A549 (cell line): ENCODE measurements around the gene NEK4. TPM values are rescaled to one million over a fixed set of nuclear protein-coding genes. Genes with fewer than 3 reads are reported as not detected.

ENCODE experiments used
- ATAC-seq, 2 experiments: fragments of 200-7000 bp in 1 of 2; fragments of >200 bp in 1 of 2; cut with Nextera tagmentation in 1 of 2; cut with Tn5 transposase in 1 of 2; 3 replicates each; pipeline versions ENCODE4 v1.8.0 to v1.9.1; 2018 to 2020; ENCODE audit warnings: mild to moderate bottlenecking in 1 of 2, moderate library complexity in 1 of 2
- CTCF ChIA-PET: fragments of 300-600 bp; sonication (Branson Sonifier 250); formaldehyde crosslinking; extraction: SDS; loops from one replicate; lab custom pipeline; 2021; ENCODE audit warnings: antibody characterized with exemption, inconsistent platforms; lab: Yijun Ruan, JAX
- POLR2A ChIA-PET: fragments of 350-600 bp; formaldehyde crosslinking; extraction: SDS; loops from one replicate; lab custom pipeline; 2021; ENCODE audit warnings: antibody characterized with exemption, inconsistent platforms; lab: Yijun Ruan, JAX
- DNase-seq, 2 experiments: peaks; one replicate each; pipeline versions ENCODE4 v3.0.0 to v3.0.0-alpha.2; 2011 to 2016; ENCODE audit warnings: low read depth in 1 of 2, low spot score in 1 of 2
- FAIRE-seq: peaks from 2 replicates; lab custom pipeline; 2011; peaks lifted over from hg19 to GRCh38; lab: Jason Lieb, UNC
- H3K27ac ChIP-seq, 2 experiments: fragments of >200 bp; sonication (Bioruptor Twin); formaldehyde crosslinking; 3 replicates each; pipeline ENCODE4 v1.5.1; 2016 to 2017
- H3K4me1 ChIP-seq: fragments of >200 bp; sonication (Bioruptor Twin); formaldehyde crosslinking; 3 replicates; pipeline ENCODE4 v1.6.1; 2016
- H3K4me2 ChIP-seq: fragments of >200 bp; sonication (Bioruptor Twin); formaldehyde crosslinking; 3 replicates; pipeline ENCODE4 v1.6.1; 2016
- H3K4me3 ChIP-seq: fragments of >200 bp; sonication (Bioruptor Twin); formaldehyde crosslinking; 3 replicates; pipeline ENCODE4 v1.5.1; 2016
- H3K9me3 ChIP-seq: fragments of >200 bp; sonication (Bioruptor Twin); formaldehyde crosslinking; 3 replicates; pipeline ENCODE4 v1.6.1; 2016
- CHD2 ChIP-seq: fragments of 150-350 bp; IDR thresholded peaks from 2 replicates; pipeline ENCODE4 v1.6.1; 2014; ENCODE audit warnings: low read length; ENCODE audit not compliant: partially characterized antibody
- CHD4 ChIP-seq: fragments of 200-600 bp; sonication (generic); IDR thresholded peaks from 2 replicates; pipeline ENCODE4 v1.6.1; 2016; ENCODE audit warnings: antibody characterized with exemption, mild to moderate bottlenecking, borderline replicate concordance
- FOSL2 ChIP-seq, 2 experiments: fragments of 450-650 bp in 1 of 2; fragments of >200 bp in 1 of 2; sonication (Bioruptor Twin) in 1 of 2; formaldehyde crosslinking; IDR thresholded peaks; 2 replicates each; pipeline versions ENCODE4 v1.5.0 to v1.6.1; 2016 to 2020; ENCODE audit warnings: mild to moderate bottlenecking in 1 of 2, moderate library complexity in 1 of 2
- FOXS1 ChIP-seq: fragments of 250-450 bp; sonication (Bioruptor Pico); IDR thresholded peaks from 2 replicates; pipeline ENCODE4 v1.5.0; 2020; ENCODE audit warnings: mild to moderate bottlenecking, moderate library complexity
- HOXA7 ChIP-seq: fragments of 250-450 bp; sonication (Bioruptor Pico); IDR thresholded peaks from 2 replicates; pipeline ENCODE4 v1.5.0; 2020; ENCODE audit warnings: mild to moderate bottlenecking, moderate library complexity
- RCOR1 ChIP-seq: fragments of 150-350 bp; IDR thresholded peaks from 2 replicates; pipeline ENCODE4 v1.6.1; 2014; ENCODE audit warnings: antibody characterized with exemption, low read length, low read depth
- RNF2 ChIP-seq: fragments of 200-600 bp; sonication (generic); IDR thresholded peaks from 2 replicates; pipeline ENCODE4 v1.6.1; 2016; ENCODE audit warnings: low read depth, mild to moderate bottlenecking, antibody characterized with exemption, moderate library complexity, borderline replicate concordance
- SMC3 ChIP-seq: fragments of >200 bp; sonication (Bioruptor Twin); formaldehyde crosslinking; IDR thresholded peaks from 3 replicates; pipeline ENCODE4 v1.6.1; 2018; ENCODE audit warnings: inconsistent platforms
- TFCP2L1 ChIP-seq: fragments of 250-450 bp; sonication (Bioruptor Pico); IDR thresholded peaks from 2 replicates; pipeline ENCODE4 v1.5.0; 2021; ENCODE audit warnings: mild to moderate bottlenecking
- WGBS: methylation state at CpG from one replicate; pipeline ENCODE4 v1.1.6; 2017; ENCODE audit errors: missing lambda C conversion rate; 5-methylcytosine and 5-hydroxymethylcytosine counted together
- polyA plus RNA-seq, 4 experiments: library from polyadenylated mRNA; depleted of rRNA in 3 of 4; stranded (reverse); fragments of >200 nt; fragmentation: RNase III in 1 of 4; extraction: RNeasy Plus Mini Kit Qiagen cat#74134 plus additional on column Dnase treatment in 1 of 4; gene quantifications; 2 replicates in 3 of 4; 3 replicates in 1 of 4; pipeline ENCODE4 v1.2.3, GENCODE V29; 2011 to 2017
- small RNA-seq, 6 experiments: library from RNA; depleted of rRNA; stranded (forward); fragments of <200 nt; gene quantifications; one replicate each; pipeline ENCODE3, GENCODE V24; 2012
- TF ChIP-seq, protein P1 (sequence below): IDR thresholded peaks from 2 replicates; pipeline ENCODE4 v1.6.1; 2012
- TF ChIP-seq, protein P2 (sequence below): fragments of 150-350 bp; IDR thresholded peaks from 2 replicates; pipeline ENCODE4 v1.6.1; 2014; ENCODE audit warnings: low read depth, mild to moderate bottlenecking, low read length
- TF ChIP-seq, protein P3 (sequence below): fragments of >200 bp; sonication (Bioruptor Twin); formaldehyde crosslinking; IDR thresholded peaks from 3 replicates; pipeline ENCODE4 v1.5.1; 2016
- TF ChIP-seq, protein P4 (sequence below): fragments of 250-450 bp; sonication (Bioruptor Pico); IDR thresholded peaks from 2 replicates; pipeline ENCODE4 v1.5.0; 2021; ENCODE audit warnings: mild to moderate bottlenecking, moderate library complexity, borderline replicate concordance

Gene NEK4
- polyA plus RNA-seq, 2 of the 4 experiments (the other 2 are of a cell fraction) = 12.1 to 19.4 TPM

DNA sequence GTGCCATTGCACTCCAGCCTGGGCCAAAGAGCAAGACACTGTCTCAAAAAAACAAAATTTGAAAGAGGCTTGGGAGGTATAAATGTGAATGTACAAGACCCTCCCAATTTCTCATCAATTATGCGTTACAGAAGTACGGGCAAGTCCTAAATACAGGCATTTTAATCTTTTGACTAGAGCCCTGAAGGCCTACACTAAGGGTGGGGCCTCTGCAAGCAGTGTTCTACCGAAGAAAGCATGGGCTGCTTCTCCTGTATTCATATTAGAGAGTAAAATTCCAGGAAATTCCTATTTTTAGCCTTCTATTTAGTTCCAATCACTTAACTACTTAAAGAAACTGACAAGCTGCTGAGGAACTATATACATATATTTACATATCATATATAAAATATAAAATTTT, 110.7 kb downstream of the NEK4 start:
- ChIA-PET POLR2A (no interaction called here), CTCF (interaction anchor here (0.8 kb wide), 1 partner anchor 232 kb away, joined by 3 read pairs; no protein-coding TSS in a partner anchor)
- no peak for DNase-seq
- Histone ChIP-seq H3K9me3 (no peaks in the 10 kb centered on the region), H3K4me2 (no peak overlapping the region)
- WGBS = 56% methylated on average over 3 of the region's 3 CpGs
- no peak for ATAC-seq
- no peak for FAIRE-seq
- TF ChIP-seq RCOR1 = no peak
- TF ChIP-seq, protein P1, sequence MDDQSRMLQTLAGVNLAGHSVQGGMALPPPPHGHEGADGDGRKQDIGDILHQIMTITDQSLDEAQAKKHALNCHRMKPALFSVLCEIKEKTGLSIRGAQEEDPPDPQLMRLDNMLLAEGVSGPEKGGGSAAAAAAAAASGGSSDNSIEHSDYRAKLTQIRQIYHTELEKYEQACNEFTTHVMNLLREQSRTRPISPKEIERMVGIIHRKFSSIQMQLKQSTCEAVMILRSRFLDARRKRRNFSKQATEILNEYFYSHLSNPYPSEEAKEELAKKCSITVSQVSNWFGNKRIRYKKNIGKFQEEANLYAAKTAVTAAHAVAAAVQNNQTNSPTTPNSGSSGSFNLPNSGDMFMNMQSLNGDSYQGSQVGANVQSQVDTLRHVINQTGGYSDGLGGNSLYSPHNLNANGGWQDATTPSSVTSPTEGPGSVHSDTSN = no peak
- TF ChIP-seq FOXS1 = no peak
- TF ChIP-seq, protein P2, sequence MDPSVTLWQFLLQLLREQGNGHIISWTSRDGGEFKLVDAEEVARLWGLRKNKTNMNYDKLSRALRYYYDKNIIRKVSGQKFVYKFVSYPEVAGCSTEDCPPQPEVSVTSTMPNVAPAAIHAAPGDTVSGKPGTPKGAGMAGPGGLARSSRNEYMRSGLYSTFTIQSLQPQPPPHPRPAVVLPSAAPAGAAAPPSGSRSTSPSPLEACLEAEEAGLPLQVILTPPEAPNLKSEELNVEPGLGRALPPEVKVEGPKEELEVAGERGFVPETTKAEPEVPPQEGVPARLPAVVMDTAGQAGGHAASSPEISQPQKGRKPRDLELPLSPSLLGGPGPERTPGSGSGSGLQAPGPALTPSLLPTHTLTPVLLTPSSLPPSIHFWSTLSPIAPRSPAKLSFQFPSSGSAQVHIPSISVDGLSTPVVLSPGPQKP = no peak
- TF ChIP-seq TFCP2L1 (CRISPR knock-in tag) = no peak
- TF ChIP-seq, protein P3, sequence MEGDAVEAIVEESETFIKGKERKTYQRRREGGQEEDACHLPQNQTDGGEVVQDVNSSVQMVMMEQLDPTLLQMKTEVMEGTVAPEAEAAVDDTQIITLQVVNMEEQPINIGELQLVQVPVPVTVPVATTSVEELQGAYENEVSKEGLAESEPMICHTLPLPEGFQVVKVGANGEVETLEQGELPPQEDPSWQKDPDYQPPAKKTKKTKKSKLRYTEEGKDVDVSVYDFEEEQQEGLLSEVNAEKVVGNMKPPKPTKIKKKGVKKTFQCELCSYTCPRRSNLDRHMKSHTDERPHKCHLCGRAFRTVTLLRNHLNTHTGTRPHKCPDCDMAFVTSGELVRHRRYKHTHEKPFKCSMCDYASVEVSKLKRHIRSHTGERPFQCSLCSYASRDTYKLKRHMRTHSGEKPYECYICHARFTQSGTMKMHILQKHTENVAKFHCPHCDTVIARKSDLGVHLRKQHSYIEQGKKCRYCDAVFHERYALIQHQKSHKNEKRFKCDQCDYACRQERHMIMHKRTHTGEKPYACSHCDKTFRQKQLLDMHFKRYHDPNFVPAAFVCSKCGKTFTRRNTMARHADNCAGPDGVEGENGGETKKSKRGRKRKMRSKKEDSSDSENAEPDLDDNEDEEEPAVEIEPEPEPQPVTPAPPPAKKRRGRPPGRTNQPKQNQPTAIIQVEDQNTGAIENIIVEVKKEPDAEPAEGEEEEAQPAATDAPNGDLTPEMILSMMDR = no peak
- TF ChIP-seq CHD2 = no peak
- TF ChIP-seq FOSL2 (IDR thresholded peaks at IDR 0.05) = no peak
- TF ChIP-seq FOSL2 (CRISPR knock-in tag; IDR thresholded peaks at IDR 0.05) = no peak
- TF ChIP-seq RNF2 = no peak
- TF ChIP-seq CHD4 = no peak
- no peak for TF ChIP-seq HOXA7 (CRISPR knock-in tag)
- no peak for TF ChIP-seq SMC3
- TF ChIP-seq, protein P4, sequence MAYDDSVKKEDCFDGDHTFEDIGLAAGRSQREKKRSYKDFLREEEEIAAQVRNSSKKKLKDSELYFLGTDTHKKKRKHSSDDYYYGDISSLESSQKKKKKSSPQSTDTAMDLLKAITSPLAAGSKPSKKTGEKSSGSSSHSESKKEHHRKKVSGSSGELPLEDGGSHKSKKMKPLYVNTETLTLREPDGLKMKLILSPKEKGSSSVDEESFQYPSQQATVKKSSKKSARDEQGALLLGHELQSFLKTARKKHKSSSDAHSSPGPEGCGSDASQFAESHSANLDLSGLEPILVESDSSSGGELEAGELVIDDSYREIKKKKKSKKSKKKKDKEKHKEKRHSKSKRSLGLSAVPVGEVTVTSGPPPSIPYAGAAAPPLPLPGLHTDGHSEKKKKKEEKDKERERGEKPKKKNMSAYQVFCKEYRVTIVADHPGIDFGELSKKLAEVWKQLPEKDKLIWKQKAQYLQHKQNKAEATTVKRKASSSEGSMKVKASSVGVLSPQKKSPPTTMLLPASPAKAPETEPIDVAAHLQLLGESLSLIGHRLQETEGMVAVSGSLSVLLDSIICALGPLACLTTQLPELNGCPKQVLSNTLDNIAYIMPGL (CRISPR knock-in tag) = no peak
- TF ChIP-seq, all 56 proteins: peak for 0
- Histone ChIP-seq H3K4me3 (no peak overlapping the region), H3K27ac (no peak overlapping the region), H3K4me1 (no peaks in the 10 kb centered on the region)

Small RNA genes within 50 kb of the gene (small RNA-seq; reads per million reads assigned to genes)
- 0 reads per million in 6 experiments for gene AC006254.2
- gene RF00569 = 433 to 13,393 (median 2,463) reads per million in 6 experiments
- gene RF01183 = 0 reads per million in 6 experiments
- gene SNORD19 = 0 to 1.6 (median 0) reads per million in 6 experiments
- gene SNORD19B = 0 reads per million in 6 experiments
- 24.4 to 421 (median 117) reads per million in 6 experiments for gene SNORD69

Other genes starting within 250 kb of the NEK4 start
- gene NT5DC2, start 237.1 kb downstream of the NEK4 start, polyA plus RNA-seq (2011; rRNA removed) = 23.2 and 50.4 TPM in 2 replicates
- gene NT5DC2, start 237.1 kb downstream of the NEK4 start, polyA plus RNA-seq (2017; fragmentation: RNase III; extraction: RNeasy Plus Mini Kit Qiagen cat#74134 plus additional on column Dnase treatment) = 71.6 to 82.0 TPM (median 81.1 TPM) in 3 replicates
- gene UQCC5, start 234.3 kb downstream of the NEK4 start, polyA plus RNA-seq (2011; rRNA removed) = 9.3 and 11.7 TPM in 2 replicates
- gene UQCC5, start 234.3 kb downstream of the NEK4 start, polyA plus RNA-seq (2017; fragmentation: RNase III; extraction: RNeasy Plus Mini Kit Qiagen cat#74134 plus additional on column Dnase treatment) = 60.8 to 66.7 TPM (median 63.3 TPM) in 3 replicates
- gene PBRM1, start 85.0 kb downstream of the NEK4 start, polyA plus RNA-seq (2011; rRNA removed) = 21.6 and 24.9 TPM in 2 replicates
- gene PBRM1, start 85.0 kb downstream of the NEK4 start, polyA plus RNA-seq (2017; fragmentation: RNase III; extraction: RNeasy Plus Mini Kit Qiagen cat#74134 plus additional on column Dnase treatment) = 15.0 to 16.7 TPM (median 15.4 TPM) in 3 replicates
- 125 and 139 TPM in 2 replicates for gene GNL3, start 84.9 kb downstream of the NEK4 start, polyA plus RNA-seq (2011; rRNA removed)
- 123 to 146 TPM (median 125 TPM) in 3 replicates for gene GNL3, start 84.9 kb downstream of the NEK4 start, polyA plus RNA-seq (2017; fragmentation: RNase III; extraction: RNeasy Plus Mini Kit Qiagen cat#74134 plus additional on column Dnase treatment)
- gene GLT8D1, start 65.1 kb downstream of the NEK4 start, polyA plus RNA-seq (2011; rRNA removed) = 58.5 and 74.9 TPM in 2 replicates
- gene GLT8D1, start 65.1 kb downstream of the NEK4 start, polyA plus RNA-seq (2017; fragmentation: RNase III; extraction: RNeasy Plus Mini Kit Qiagen cat#74134 plus additional on column Dnase treatment) = 37.3 to 40.2 TPM (median 37.8 TPM) in 3 replicates
- 140 and 180 TPM in 2 replicates for gene SPCS1, start 64.8 kb downstream of the NEK4 start, polyA plus RNA-seq (2011; rRNA removed)
- 181 to 184 TPM (median 183 TPM) in 3 replicates for gene SPCS1, start 64.8 kb downstream of the NEK4 start, polyA plus RNA-seq (2017; fragmentation: RNase III; extraction: RNeasy Plus Mini Kit Qiagen cat#74134 plus additional on column Dnase treatment)
- not detected in 2 replicates for gene ITIH1, start 6.7 kb upstream of the NEK4 start, polyA plus RNA-seq (2011; rRNA removed)
- not detected in 3 replicates for gene ITIH1, start 6.7 kb upstream of the NEK4 start, polyA plus RNA-seq (2017; fragmentation: RNase III; extraction: RNeasy Plus Mini Kit Qiagen cat#74134 plus additional on column Dnase treatment)
- 0.09 TPM in 1 of 2 replicates, not detected in the other for gene ITIH3, start 23.9 kb upstream of the NEK4 start, polyA plus RNA-seq (2011; rRNA removed)
- 0.04 TPM in 1 of 3 replicates, not detected in the others for gene ITIH3, start 23.9 kb upstream of the NEK4 start, polyA plus RNA-seq (2017; fragmentation: RNase III; extraction: RNeasy Plus Mini Kit Qiagen cat#74134 plus additional on column Dnase treatment)
- 0.79 and 0.88 TPM in 2 replicates for gene ITIH4, start 59.7 kb upstream of the NEK4 start, polyA plus RNA-seq (2011; rRNA removed)
- 0.79 to 1.3 TPM (median 0.89 TPM) in 3 replicates for gene ITIH4, start 59.7 kb upstream of the NEK4 start, polyA plus RNA-seq (2017; fragmentation: RNase III; extraction: RNeasy Plus Mini Kit Qiagen cat#74134 plus additional on column Dnase treatment)
- gene MUSTN1, start 64.1 kb upstream of the NEK4 start, polyA plus RNA-seq (2011; rRNA removed) = not detected in 2 replicates
- not detected in 3 replicates for gene MUSTN1, start 64.1 kb upstream of the NEK4 start, polyA plus RNA-seq (2017; fragmentation: RNase III; extraction: RNeasy Plus Mini Kit Qiagen cat#74134 plus additional on column Dnase treatment)
- 5.0 and 5.2 TPM in 2 replicates for gene STIMATE, start 126.6 kb upstream of the NEK4 start, polyA plus RNA-seq (2011; rRNA removed)
- 5.5 to 7.6 TPM (median 7.2 TPM) in 3 replicates for gene STIMATE, start 126.6 kb upstream of the NEK4 start, polyA plus RNA-seq (2017; fragmentation: RNase III; extraction: RNeasy Plus Mini Kit Qiagen cat#74134 plus additional on column Dnase treatment)